Measurements from ENCODE around the gene CLEC4C.

GRCh38 chr12:7784701-7785100, 37.5 kb upstream of the CLEC4C start:
- TF ChIP-seq NFRKB (IDR thresholded peaks at IDR 0.05) (no peak), SP1 (IDR thresholded peaks at IDR 0.05) (no peak), FOXK2 (IDR thresholded peaks at IDR 0.05) (no peak), LEF1 (IDR thresholded peaks at IDR 0.05; ENCODE audit: borderline replicate concordance) (no peak)

Data from HEK293T (cell line).